G401 (cell line): ENCODE results near the gene PRR14L. TPM values are rescaled to one million over a fixed set of nuclear protein-coding genes. Genes with fewer than 3 reads are reported as not detected.
"Not testable (repeated sequence)": the region's sequence is repeated elsewhere in the genome, so short reads cannot be mapped to it uniquely, and the experiment has no call there.

Source experiments
- DNase-seq: peaks from one replicate; pipeline ENCODE4 v3.0.0-alpha.2; 2015; ENCODE audit warnings: low spot score
- in situ Hi-C: cut with HindIII; loops from 2 replicates; pipeline ENCODE4 v1.10.0; 2016; ENCODE audit warnings: low sequenced_read_pairs, mixed read lengths
- total RNA-seq: library from RNA; depleted of rRNA; stranded (reverse); fragments of >200 nt; shearing (Covaris generic); gene quantifications from 2 replicates; pipeline ENCODE4 v1.2.3, GENCODE V29; 2014

The PRR14L gene
- total RNA-seq, 1 experiment from 2014 or later, result 3.9 TPM

- DNase-seq, in situ Hi-C loops: not testable (repeated sequence)
Measured at GRCh38 chr22:31694046-31694445, 55.9 kb downstream of the PRR14L start.

GRCh38 chr22:31692186-31692886, 57.6 kb downstream of the PRR14L start:
- DNase-seq, result no peak
- in situ Hi-C loops, result no loop called here

- no peak for DNase-seq
- in situ Hi-C loops, result no loop called here
Measured at GRCh38 chr22:31691408-31691807, 58.5 kb downstream of the PRR14L start.

GRCh38 chr22:31683181-31684105, 66.5 kb downstream of the PRR14L start:
- in situ Hi-C loops, result no loop called here

GRCh38 chr22:31682751-31683150, 67.2 kb downstream of the PRR14L start:
- in situ Hi-C loops, result no loop called here

More at GRCh38 chr22:31683181-31684105, 66.5 kb downstream of the PRR14L start:
- no peak for DNase-seq

GRCh38 chr22:31681349-31682345, 68.3 kb downstream of the PRR14L start:
- DNase-seq, result peak; percentile 12
- in situ Hi-C loops, result no loop called here

More at GRCh38 chr22:31682751-31683150, 67.2 kb downstream of the PRR14L start:
- DNase-seq, result no peak

- in situ Hi-C loops, result no loop called here
- DNase-seq, result peak; percentile 14
Measured at GRCh38 chr22:31680861-31681341, 69.0 kb downstream of the PRR14L start.

GRCh38 chr22:31678748-31679147, 71.2 kb downstream of the PRR14L start:
- in situ Hi-C loops, result no loop called here

GRCh38 chr22:31676700-31677099, 73.2 kb downstream of the PRR14L start:
- in situ Hi-C loops, result no loop called here
- DNase-seq, result peak; percentile 94

More at GRCh38 chr22:31678748-31679147, 71.2 kb downstream of the PRR14L start:
- no peak for DNase-seq

- in situ Hi-C loops, DNase-seq: not testable (repeated sequence)
Measured at GRCh38 chr22:31674219-31674618, 75.7 kb downstream of the PRR14L start.

GRCh38 chr22:31668849-31669248, 81.1 kb downstream of the PRR14L start:
- DNase-seq, in situ Hi-C loops: not testable (repeated sequence)

GRCh38 chr22:31662668-31663037, 87.3 kb downstream of the PRR14L start:
- DNase-seq, result no peak
- in situ Hi-C loops, result no loop called here

GRCh38 chr22:31661851-31662667, 87.9 kb downstream of the PRR14L start, which contains the start of gene PISD:
Gene PISD (minus strand): TSS chr22:31662215. CDS start chr22:31662208, 7 bp downstream.
- DNase-seq, result peak; percentile 97
- in situ Hi-C loops, result no loop called here

GRCh38 chr22:31660860-31661341, 89.0 kb downstream of the PRR14L start:
- in situ Hi-C loops, DNase-seq: not testable (repeated sequence)

GRCh38 chr22:31659246-31659645, 90.7 kb downstream of the PRR14L start:
- DNase-seq, result no peak
- in situ Hi-C loops, result no loop called here

- in situ Hi-C loops, result no loop called here
Measured at GRCh38 chr22:31654408-31654807, 95.5 kb downstream of the PRR14L start.

GRCh38 chr22:31653944-31654343, 96.0 kb downstream of the PRR14L start:
- in situ Hi-C loops, result no loop called here
- no peak for DNase-seq

More at GRCh38 chr22:31654408-31654807, 95.5 kb downstream of the PRR14L start:
- DNase-seq, result no peak
